B cell (primary cell): Measurements from ENCODE around the gene ZNF579. TPM values are rescaled to one million over a fixed set of nuclear protein-coding genes. Genes with fewer than 3 reads are reported as not detected.

ENCODE experiments used
- ATAC-seq: fragments of 200-7000 bp; cut with Tn5 transposase; one replicate; pipeline ENCODE4 v1.10.0; 2021; ENCODE audit warnings: low read depth, mild to moderate bottlenecking, moderate number of reproducible peaks, moderate library complexity
- CTCF ChIA-PET: fragments of 350-600 bp; sonication (Branson Sonifier 250); formaldehyde crosslinking; loops from one replicate; lab custom pipeline; 2021; ENCODE audit warnings: antibody characterized with exemption, inconsistent platforms; lab: Charles Lee
- POLR2A ChIA-PET: fragments of 350-600 bp; sonication (Branson Sonifier 250); formaldehyde crosslinking; loops from one replicate; lab custom pipeline; 2021; ENCODE audit warnings: antibody characterized with exemption; lab: Charles Lee
- DNase-seq: peaks from one replicate; pipeline ENCODE4 v3.0.0; 2013
- H2AFZ ChIP-seq: 2 replicates; pipeline ENCODE4 v1.6.1; 2012; ENCODE audit warnings: mild to moderate bottlenecking, low read depth, low read length; ENCODE audit not compliant: insufficient read depth, poor library complexity, severe bottlenecking
- H3K27ac ChIP-seq, 2 donors: 1 replicate in 1 of 2; 2 replicates in 1 of 2; pipeline ENCODE4 v1.5.1; 2012 to 2013; ENCODE audit warnings: low read length in 2 of 2, mild to moderate bottlenecking in 2 of 2, moderate library complexity in 1 of 2
- H3K27me3 ChIP-seq, 4 experiments: fragments of 200-600 bp in 1 of 4; sonication (generic) in 1 of 4; replicated peaks in 1 of 4; 1 replicate in 2 of 4; 2 replicates in 2 of 4; pipeline versions ENCODE4 v1.6.1 to v1.7.0; 2013 to 2016; ENCODE audit warnings: low read length in 3 of 4, mild to moderate bottlenecking in 2 of 4, mixed read lengths in 1 of 4, moderate library complexity in 1 of 4; ENCODE audit not compliant: insufficient read depth in 4 of 4, control insufficient read depth in 3 of 4; ENCODE audit errors: control extremely low read depth in 1 of 4
- H3K36me3 ChIP-seq, 2 experiments: replicated peaks in 1 of 2; 1 replicate in 1 of 2; 2 replicates in 1 of 2; pipeline versions ENCODE4 v1.6.1 to v1.7.1; 2013; ENCODE audit warnings: low read length in 1 of 2; ENCODE audit not compliant: insufficient read depth in 2 of 2, control insufficient read depth in 1 of 2; ENCODE audit errors: control extremely low read depth in 1 of 2, extremely low read depth in 1 of 2
- H3K4me1 ChIP-seq, 2 donors: fragments of 200-600 bp in 1 of 2; sonication (generic) in 1 of 2; 1 replicate in 1 of 2; 2 replicates in 1 of 2; pipeline versions ENCODE4 v1.5.1 to v1.6.1; 2013 to 2017; ENCODE audit warnings: low read length in 2 of 2; ENCODE audit not compliant: control insufficient read depth in 2 of 2, insufficient read depth in 2 of 2
- H3K4me2 ChIP-seq: replicated peaks from 2 replicates; pipeline ENCODE3; 2012; ENCODE audit warnings: mild to moderate bottlenecking, low read depth, low read length; ENCODE audit not compliant: poor library complexity, severe bottlenecking
- H3K4me3 ChIP-seq, 5 experiments: fragments of 200-600 bp in 1 of 5; sonication (generic) in 1 of 5; 1 replicate in 3 of 5; 2 replicates in 2 of 5; pipeline versions ENCODE4 v1.5.1 to v1.7.0; 2011 to 2016; ENCODE audit warnings: low read length in 4 of 5, mild to moderate bottlenecking in 4 of 5, low read depth in 2 of 5, control low read depth in 1 of 5, moderate library complexity in 1 of 5; ENCODE audit not compliant: insufficient read depth in 1 of 5; ENCODE audit errors: control extremely low read depth in 1 of 5, extremely low read depth in 1 of 5
- H3K79me2 ChIP-seq: fragments of 200-600 bp; sonication (generic); one replicate; pipeline ENCODE4 v1.6.0; 2016; ENCODE audit warnings: low read length; ENCODE audit not compliant: control insufficient read depth, insufficient read depth
- H3K9ac ChIP-seq: fragments of 200-600 bp; sonication (generic); 2 replicates; pipeline ENCODE4 v1.6.1; 2017; ENCODE audit warnings: mild to moderate bottlenecking, low read length, moderate library complexity
- H3K9me3 ChIP-seq, 3 donors: one replicate each; pipeline versions ENCODE4 v1.6.1 to v1.7.1; 2013; ENCODE audit warnings: low read length in 2 of 3; ENCODE audit not compliant: control insufficient read depth in 2 of 3, insufficient read depth in 1 of 3; ENCODE audit errors: control extremely low read depth in 1 of 3
- H4K20me1 ChIP-seq: 2 replicates; pipeline ENCODE4 v1.6.0; 2012; ENCODE audit warnings: mild to moderate bottlenecking, low read length; ENCODE audit not compliant: insufficient read depth, control insufficient read depth, poor library complexity, severe bottlenecking
- H3K27ac Mint-ChIP-seq: one replicate; pipeline ENCODE4 v1.8.0; 2021; ENCODE audit warnings: mixed read lengths
- H3K27me3 Mint-ChIP-seq: one replicate; pipeline ENCODE4 v1.8.0; 2021; ENCODE audit warnings: mixed read lengths
- H3K4me1 Mint-ChIP-seq: one replicate; pipeline ENCODE4 v1.8.0; 2021; ENCODE audit warnings: mixed read lengths
- H3K4me3 Mint-ChIP-seq: one replicate; pipeline ENCODE4 v1.8.0; 2021; ENCODE audit warnings: mixed read lengths
- H3K9me3 Mint-ChIP-seq: one replicate; pipeline ENCODE4 v1.8.0; 2022; ENCODE audit warnings: mixed read lengths; ENCODE audit not compliant: insufficient read depth
- CTCF ChIP-seq: fragments of 200-600 bp; IDR thresholded peaks from one replicate; pipeline ENCODE4 v1.8.0; 2022; ENCODE audit warnings: antibody characterized with exemption, mild to moderate bottlenecking
- EZH2 ChIP-seq: IDR thresholded peaks from 2 replicates; pipeline ENCODE4 v1.6.1; 2012; ENCODE audit warnings: borderline replicate concordance, low read depth, mild to moderate bottlenecking, moderate library complexity, low read length; ENCODE audit not compliant: insufficient read depth, poor library complexity, severe bottlenecking
- WGBS: methylation state at CpG from one replicate; pipeline ENCODE4 v1.1.5; 2013; ENCODE audit warnings: missing lambda C conversion rate; ENCODE audit not compliant: insufficient coverage; 5-methylcytosine and 5-hydroxymethylcytosine counted together
- intact Hi-C: fragments of 100-400 bp; cut with micrococcal nuclease; formaldehyde crosslinking; loops from one replicate; pipeline ENCODE4 v1.10.0; 2022
- polyA plus RNA-seq: library from polyadenylated mRNA; depleted of rRNA; stranded (reverse); fragments of >200 nt; gene quantifications from 2 replicates; pipeline ENCODE4 v1.2.3, GENCODE V29; 2012
- total RNA-seq, 2 donors: library from RNA; stranded (reverse); fragments of 120-200 nt in 1 of 2; gene quantifications; 1 replicate in 1 of 2; 2 replicates in 1 of 2; pipeline versions ENCODE4 v1.2.3 to v1.2.4, GENCODE V29; 2013 to 2022

Gene ZNF579
- total and polyA plus RNA-seq, 2 donors (not counting 1 experiment from before 2014, with no cell fraction given) = 3.7 to 10.3 TPM

- no peaks in the 10 kb centered on the region for H3K4me1 ChIP-seq
- peaks cover 2% of the 10 kb centered on the region for H3K4me1 Mint-ChIP-seq
- no peak overlapping the region for H3K4me3 Mint-ChIP-seq
- no peak overlapping the region for H3K4me2 ChIP-seq
- no peak overlapping the region for H3K4me3 ChIP-seq
- DNase-seq (no peak), ATAC-seq (no peak)
- no peaks in the 10 kb centered on the region for H3K9me3 ChIP-seq
- POLR2A ChIA-PET = no interaction called here
- no peak overlapping the region for H2AFZ ChIP-seq
- H3K27ac Mint-ChIP-seq = no peak overlapping the region
- H3K27me3 ChIP-seq = peaks cover 0 to 24% (median 4%) of the 10 kb centered on the region in 4 experiments
- WGBS = 91% methylated on average over 7 of the region's 11 CpGs
- H3K27me3 Mint-ChIP-seq = peaks cover 39% of the 10 kb centered on the region
- intact Hi-C loops = no loop called here
- H3K9ac ChIP-seq = no peak overlapping the region
- H3K36me3 ChIP-seq = no peaks in the 10 kb centered on the region
- H3K9me3 Mint-ChIP-seq = peaks cover 4% of the 10 kb centered on the region
- no peaks in the 10 kb centered on the region for H4K20me1 ChIP-seq
- H3K27ac ChIP-seq = no peak overlapping the region
- no peaks in the 10 kb centered on the region for H3K79me2 ChIP-seq
- CTCF ChIA-PET = no interaction called here
- TF ChIP-seq EZH2 = no peak
- no peak for TF ChIP-seq CTCF
These were observed 34.6 kb downstream of the ZNF579 start for GRCh38 chr19:55546011-55546410.

GRCh38 chr19:55545443-55545842, 35.2 kb downstream of the ZNF579 start, which contains the start of gene SBK3:
TSS of gene SBK3 (minus strand) at chr19:55545543. CDS start at chr19:55545543, 0 bp downstream.
- H3K4me3 Mint-ChIP-seq = no peak within 1 kb of the TSS
- H3K4me1 Mint-ChIP-seq = peaks cover 2% of the 10 kb centered on the region

More at GRCh38 chr19:55545443-55545842, 35.2 kb downstream of the ZNF579 start, which contains the start of gene SBK3:
- DNase-seq (no peak), ATAC-seq (no peak)
- ChIA-PET CTCF (no interaction called here), POLR2A (no interaction called here)
- Histone ChIP-seq H3K79me2 (no peaks in the 10 kb centered on the region), H3K4me1 (no peaks in the 10 kb centered on the region), H3K9me3 (no peaks in the 10 kb centered on the region), H3K4me3 (no peak within 1 kb of the TSS), H3K27me3 (peaks cover 0 to 24% (median 4%) of the 10 kb centered on the region in 4 experiments), H3K27ac (no peak within 1 kb of the TSS), H3K36me3 (no peaks in the 10 kb centered on the region), H2AFZ (no peak within 1 kb of the TSS), H3K4me2 (no peak within 1 kb of the TSS), H4K20me1 (no peaks in the 10 kb centered on the region), H3K9ac (no peak within 1 kb of the TSS)
- intact Hi-C loops = no loop called here
- H3K27me3 Mint-ChIP-seq = peaks cover 37% of the 10 kb centered on the region
- TF ChIP-seq EZH2 (no peak), CTCF (no peak)
- peaks cover 4% of the 10 kb centered on the region for H3K9me3 Mint-ChIP-seq
- 89% methylated on average over 10 of the region's 10 CpGs for WGBS
- H3K27ac Mint-ChIP-seq = no peak within 1 kb of the TSS
